Measurements from ENCODE around the gene PLEKHA6.

Gene PLEKHA6

DNA sequence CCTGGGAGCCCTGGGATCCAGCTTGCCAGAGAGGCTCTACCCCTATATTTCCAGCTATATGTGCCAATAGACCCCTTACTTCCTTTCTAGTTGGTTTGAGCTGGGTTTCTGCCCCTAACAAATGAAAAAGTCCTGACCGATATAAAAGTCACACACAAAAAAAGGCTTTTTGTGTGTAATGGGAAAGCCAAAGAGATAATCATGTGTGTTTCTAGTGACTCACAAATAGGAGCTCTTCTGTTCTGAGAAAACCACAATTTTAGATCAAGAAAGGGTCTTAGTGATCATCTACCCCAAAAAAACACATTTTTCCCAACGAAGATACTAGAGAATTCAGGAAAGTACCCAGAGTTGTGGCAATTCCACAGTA lies 23.0 kb upstream of the PLEKHA6 start:
- no peak for DNase-seq

DNA sequence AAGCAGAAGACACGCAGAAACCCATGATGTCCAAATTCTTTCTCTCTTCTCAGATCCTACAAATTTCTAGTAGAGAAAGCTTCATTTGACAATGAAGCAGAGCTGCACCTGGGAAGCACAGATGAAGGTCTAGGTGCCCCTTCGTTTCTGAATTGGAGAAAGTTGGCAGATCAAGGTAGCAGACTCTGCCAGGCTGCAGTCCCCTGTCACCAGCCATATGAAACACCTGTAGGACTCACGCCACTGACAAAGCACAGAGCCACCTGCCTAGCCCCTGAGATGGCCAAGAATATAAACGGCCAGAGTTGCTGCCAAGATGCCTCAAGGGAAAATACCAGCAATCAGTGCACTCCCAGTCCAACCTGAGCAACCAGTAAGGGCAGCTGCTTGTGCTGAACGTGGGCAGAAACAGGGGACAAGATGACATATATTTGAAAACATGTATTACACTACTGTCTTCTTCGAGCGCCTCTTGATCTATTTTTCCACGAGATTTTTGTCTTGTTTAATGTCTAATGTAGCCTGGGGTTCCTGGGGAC lies 20.6 kb upstream of the PLEKHA6 start:
- no peak for DNase-seq

- peak; percentile 47 for DNase-seq
Measured at GRCh38 chr1:204377800-204378668, 18.3 kb upstream of the PLEKHA6 start.

GRCh38 chr1:204376919-204377799 lies 17.4 kb upstream of the PLEKHA6 start:
- no peak for DNase-seq

GRCh38 chr1:204376465-204376864 lies 16.7 kb upstream of the PLEKHA6 start:
- DNase-seq: no peak

GRCh38 chr1:204373911-204374310 lies 14.2 kb upstream of the PLEKHA6 start:
- DNase-seq: no peak

- DNase-seq: no peak
Measured at GRCh38 chr1:204370176-204370575, 10.4 kb upstream of the PLEKHA6 start.

GRCh38 chr1:204368996-204369726 lies 9.4 kb upstream of the PLEKHA6 start:
- no peak for DNase-seq

DNA sequence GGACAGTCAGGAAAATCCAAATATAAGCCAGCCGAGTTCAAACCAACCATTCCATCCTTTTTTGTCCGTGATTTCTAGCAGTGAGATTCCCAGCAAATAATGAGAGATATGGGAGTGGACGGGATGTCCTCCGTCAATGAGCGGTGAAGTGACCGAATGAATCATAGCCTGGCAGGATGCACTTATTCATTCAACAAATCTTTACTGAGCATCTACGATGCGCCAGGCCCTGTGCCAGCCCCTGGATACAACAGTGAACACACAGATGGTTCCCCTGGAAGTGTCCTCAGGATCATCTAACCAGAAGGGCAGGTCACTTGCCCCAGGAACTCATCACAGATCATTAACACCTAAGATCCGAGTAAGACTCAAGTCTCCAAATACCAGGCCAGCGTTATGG lies 8.2 kb upstream of the PLEKHA6 start:
- no peak for DNase-seq

- DNase-seq: no peak
Measured at GRCh38 chr1:204367193-204367858, 7.6 kb upstream of the PLEKHA6 start.

DNA sequence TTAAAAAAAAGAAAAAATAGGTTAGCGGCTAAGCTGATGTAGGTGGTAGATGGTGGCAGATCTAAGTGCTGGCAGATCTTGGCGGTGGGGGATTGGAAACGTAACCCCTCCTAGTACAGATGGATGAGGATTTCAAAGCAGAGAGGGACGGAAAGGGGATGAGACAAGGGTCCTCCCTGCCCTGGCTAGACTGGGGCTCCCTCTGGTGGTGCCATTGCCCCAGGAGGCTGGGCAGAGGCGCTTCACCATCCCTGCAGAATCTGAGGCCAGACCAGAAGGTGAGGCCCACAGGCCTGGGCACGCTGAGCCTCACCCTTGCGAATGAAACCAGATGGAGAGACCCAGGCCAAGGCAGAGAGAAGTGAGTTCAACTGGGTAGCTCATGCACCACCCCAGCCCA lies 7.0 kb upstream of the PLEKHA6 start:
- DNase-seq: no peak

- DNase-seq: peak; percentile 73
Measured at GRCh38 chr1:204363335-204364114, 3.8 kb upstream of the PLEKHA6 start.

DNA sequence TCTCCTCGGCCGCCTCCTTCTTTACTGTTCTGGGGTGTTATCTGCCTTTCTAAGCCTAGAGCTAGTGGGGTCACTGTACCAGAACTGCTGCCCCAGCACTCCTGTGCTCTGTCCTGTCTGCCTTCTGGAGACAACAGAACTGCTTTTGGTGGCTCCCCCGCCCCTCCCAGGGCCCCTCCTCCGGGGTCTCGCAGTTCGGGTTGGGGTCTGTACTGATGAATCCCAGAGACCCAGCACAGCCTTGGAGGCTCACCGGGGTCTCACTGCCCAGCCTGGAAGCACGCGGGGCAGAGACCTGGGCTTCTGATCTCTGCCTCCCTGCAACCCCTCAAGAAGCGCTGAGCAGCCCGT lies 3.2 kb upstream of the PLEKHA6 start:
- no peak for DNase-seq

DNA sequence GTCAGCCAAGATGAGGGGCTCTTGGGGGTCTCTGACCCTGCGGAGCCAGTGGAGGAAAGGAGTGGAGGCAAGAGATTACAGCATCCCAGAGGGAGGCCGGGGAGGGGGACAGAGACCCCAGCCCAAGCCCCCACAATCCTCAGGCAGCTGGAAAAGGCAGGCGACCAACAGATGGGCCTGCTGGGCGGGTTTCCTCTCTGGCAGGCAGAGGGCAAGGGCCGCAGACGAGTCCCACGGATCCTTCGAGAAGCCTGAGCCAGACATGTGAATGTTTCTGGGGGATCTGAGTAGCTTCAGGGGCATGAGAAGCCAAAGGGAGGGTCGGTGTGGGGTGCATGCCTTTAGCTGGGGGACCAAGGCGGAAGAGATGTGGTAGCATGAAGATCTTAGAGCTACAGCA lies 2.1 kb upstream of the PLEKHA6 start:
- no peak for DNase-seq

GRCh38 chr1:204361341-204361771 lies 1.6 kb upstream of the PLEKHA6 start:
- DNase-seq: no peak

GRCh38 chr1:204360314-204360713 lies 585 bp upstream of the PLEKHA6 start:
- no peak for DNase-seq

DNA sequence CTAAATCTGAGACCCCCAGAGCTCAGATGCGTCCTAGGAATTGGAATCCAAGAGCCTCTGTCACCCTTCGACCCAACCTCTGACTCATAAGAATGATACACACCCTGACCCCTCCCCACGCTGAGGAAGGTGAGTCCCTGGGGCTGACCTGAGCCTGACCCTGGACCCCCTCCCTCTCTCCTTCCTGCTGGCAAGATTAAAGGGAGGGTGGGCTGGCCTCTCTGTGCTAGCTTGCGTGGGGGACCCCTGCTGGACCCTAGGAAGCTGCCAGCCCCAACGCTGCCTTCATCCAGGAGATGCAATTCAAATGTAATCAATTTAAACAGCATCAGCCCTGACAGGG lies 627 bp downstream of the PLEKHA6 start:
- no peak for DNase-seq

DNA sequence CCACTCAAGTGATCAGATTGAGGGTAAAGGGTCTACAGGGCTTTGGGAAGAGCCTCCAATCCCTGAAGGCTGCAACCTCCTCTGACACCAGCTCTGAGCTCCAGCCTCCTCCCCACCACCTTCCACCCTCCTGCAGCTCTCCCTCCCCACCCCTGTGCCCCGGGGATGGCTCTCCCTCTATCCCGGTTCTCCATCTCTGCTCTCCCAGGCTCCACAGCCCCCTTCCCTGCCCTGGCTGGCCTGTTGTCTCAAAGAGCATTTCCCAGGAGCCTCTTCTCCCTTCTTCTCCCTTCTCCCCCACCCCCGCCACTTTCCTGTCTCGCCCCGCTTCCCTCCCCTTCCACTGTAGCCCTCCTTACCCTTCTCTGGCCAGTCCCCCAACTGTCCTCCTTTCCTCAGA lies 1.1 kb downstream of the PLEKHA6 start:
- no peak for DNase-seq

GRCh38 chr1:204357551-204358490 lies 1.9 kb downstream of the PLEKHA6 start:
- DNase-seq: no peak

DNA sequence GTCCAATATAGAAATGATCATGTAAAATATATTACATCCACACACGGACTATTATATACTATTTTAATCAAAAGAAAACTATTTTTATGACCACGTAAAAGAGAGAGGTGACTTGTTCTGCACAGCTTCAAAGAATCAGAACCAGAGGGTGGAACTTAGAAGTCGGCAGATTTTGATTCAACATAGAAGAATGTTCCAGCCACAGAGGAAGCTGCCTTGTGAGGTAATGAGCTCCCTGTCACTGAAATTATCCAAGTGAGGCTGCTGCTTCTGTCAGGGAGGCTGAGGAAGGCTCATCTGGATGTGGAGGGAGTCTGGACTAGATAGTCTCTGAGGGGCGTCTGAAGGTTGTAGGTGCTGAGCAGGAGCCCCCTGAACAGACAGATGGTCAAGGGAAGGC lies 2.7 kb downstream of the PLEKHA6 start:
- no peak for DNase-seq

DNA sequence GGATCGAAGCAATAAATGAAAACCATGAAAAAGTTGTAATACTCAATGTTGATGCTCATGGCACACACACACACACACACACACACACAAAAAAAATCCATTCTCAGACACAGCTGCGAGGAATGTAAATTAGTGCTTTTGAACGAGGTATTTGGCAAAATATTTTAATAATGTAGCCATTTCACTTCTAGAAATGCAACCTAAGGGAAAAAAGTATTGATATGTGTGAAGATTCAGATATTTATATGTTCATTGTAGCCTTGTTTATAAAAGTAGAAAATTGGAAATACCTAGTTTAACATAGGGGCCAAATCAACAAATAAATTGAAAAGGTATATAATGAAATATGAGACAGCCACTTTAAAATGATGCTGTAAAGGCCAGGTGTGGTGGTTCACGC lies 3.8 kb downstream of the PLEKHA6 start:
- no peak for DNase-seq

Data from NCI-H345 (cell line).